SU-DHL-6 (cell line): ENCODE results near the gene CACNA2D1.

Experiments
- EZH2phosphoT487 ChIP-seq: fragments of 200-600 bp; sonication (generic), shearing (Covaris generic); conservative IDR thresholded peaks from 2 replicates; pipeline ENCODE4 v1.6.1; 2018; ENCODE audit warnings: mild to moderate bottlenecking, antibody characterized with exemption, low read length, moderate library complexity, mixed read lengths
- TF ChIP-seq, protein P1 (sequence below): fragments of 200-600 bp; sonication (generic); IDR thresholded peaks from one replicate; pipeline ENCODE4 v1.5.1; 2017; ENCODE audit warnings: antibody characterized with exemption, mild to moderate bottlenecking, low read length, moderate library complexity; ENCODE audit not compliant: insufficient read depth, poor library complexity, severe bottlenecking

DNA sequence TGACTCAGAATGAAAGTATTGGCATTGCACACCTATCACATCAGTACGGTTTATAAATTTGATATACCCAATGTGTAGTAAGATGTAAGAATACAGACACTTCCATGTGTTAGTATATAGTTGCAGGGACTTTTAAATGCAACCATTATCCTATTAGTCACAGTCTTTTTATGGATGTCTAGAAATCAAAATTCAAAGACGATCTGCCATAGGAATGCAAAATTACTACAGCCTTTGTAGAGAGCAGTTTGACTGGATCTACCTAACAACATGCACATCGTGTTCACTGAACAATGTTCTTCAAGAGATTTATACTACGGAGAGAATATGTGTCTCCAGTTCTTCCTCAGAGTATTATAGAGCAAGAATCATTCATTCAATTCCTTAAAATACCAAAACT, 356.5 kb downstream of the CACNA2D1 start:
- TF ChIP-seq, protein P1, sequence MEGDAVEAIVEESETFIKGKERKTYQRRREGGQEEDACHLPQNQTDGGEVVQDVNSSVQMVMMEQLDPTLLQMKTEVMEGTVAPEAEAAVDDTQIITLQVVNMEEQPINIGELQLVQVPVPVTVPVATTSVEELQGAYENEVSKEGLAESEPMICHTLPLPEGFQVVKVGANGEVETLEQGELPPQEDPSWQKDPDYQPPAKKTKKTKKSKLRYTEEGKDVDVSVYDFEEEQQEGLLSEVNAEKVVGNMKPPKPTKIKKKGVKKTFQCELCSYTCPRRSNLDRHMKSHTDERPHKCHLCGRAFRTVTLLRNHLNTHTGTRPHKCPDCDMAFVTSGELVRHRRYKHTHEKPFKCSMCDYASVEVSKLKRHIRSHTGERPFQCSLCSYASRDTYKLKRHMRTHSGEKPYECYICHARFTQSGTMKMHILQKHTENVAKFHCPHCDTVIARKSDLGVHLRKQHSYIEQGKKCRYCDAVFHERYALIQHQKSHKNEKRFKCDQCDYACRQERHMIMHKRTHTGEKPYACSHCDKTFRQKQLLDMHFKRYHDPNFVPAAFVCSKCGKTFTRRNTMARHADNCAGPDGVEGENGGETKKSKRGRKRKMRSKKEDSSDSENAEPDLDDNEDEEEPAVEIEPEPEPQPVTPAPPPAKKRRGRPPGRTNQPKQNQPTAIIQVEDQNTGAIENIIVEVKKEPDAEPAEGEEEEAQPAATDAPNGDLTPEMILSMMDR, result no peak
- TF ChIP-seq EZH2phosphoT487, result no peak
